ENCODE measurements around the gene TSPAN7. TPM values are rescaled to one million over a fixed set of nuclear protein-coding genes. Genes with fewer than 3 reads are reported as not detected.

Gene TSPAN7
- total RNA-seq, 1 experiment from 2014 or later, result not detected

- Mint-ChIP-seq H3K36me3 (ENCODE audit: insufficient read depth, unreplicated experiment) (no peaks in the 10 kb centered on the region), H3K27ac (ENCODE audit: low read depth, unreplicated experiment) (no peak overlapping the region), H3K27me3 (ENCODE audit: insufficient read depth, unreplicated experiment) (peaks cover 39% of the 10 kb centered on the region), H3K4me1 (ENCODE audit: insufficient read depth, unreplicated experiment) (no peaks in the 10 kb centered on the region), H3K4me3 (ENCODE audit: unreplicated experiment) (no peak overlapping the region), H3K9me3 (ENCODE audit: unreplicated experiment) (no peaks in the 10 kb centered on the region)
- BruUV-seq (replicated peaks), result no TSS peak
- ChIA-PET CTCF (interaction anchor here (0.6 to 4.6 kb wide), 9 partner anchors 8 to 468 kb away, joined by 3 to 28 read pairs (median 4); no protein-coding TSS in a partner anchor), POLR2A (interaction anchor here (1.1 kb wide), 1 partner anchor 193 kb away, joined by 3 read pairs; no protein-coding TSS in a partner anchor)
- intact Hi-C loops (cut with micrococcal nuclease), result no loop called here
- DNase-seq (ENCODE audit: unreplicated experiment), result no peak
- TF ChIP-seq, protein P1, sequence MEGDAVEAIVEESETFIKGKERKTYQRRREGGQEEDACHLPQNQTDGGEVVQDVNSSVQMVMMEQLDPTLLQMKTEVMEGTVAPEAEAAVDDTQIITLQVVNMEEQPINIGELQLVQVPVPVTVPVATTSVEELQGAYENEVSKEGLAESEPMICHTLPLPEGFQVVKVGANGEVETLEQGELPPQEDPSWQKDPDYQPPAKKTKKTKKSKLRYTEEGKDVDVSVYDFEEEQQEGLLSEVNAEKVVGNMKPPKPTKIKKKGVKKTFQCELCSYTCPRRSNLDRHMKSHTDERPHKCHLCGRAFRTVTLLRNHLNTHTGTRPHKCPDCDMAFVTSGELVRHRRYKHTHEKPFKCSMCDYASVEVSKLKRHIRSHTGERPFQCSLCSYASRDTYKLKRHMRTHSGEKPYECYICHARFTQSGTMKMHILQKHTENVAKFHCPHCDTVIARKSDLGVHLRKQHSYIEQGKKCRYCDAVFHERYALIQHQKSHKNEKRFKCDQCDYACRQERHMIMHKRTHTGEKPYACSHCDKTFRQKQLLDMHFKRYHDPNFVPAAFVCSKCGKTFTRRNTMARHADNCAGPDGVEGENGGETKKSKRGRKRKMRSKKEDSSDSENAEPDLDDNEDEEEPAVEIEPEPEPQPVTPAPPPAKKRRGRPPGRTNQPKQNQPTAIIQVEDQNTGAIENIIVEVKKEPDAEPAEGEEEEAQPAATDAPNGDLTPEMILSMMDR (IDR thresholded peaks at IDR 0.05; ENCODE audit: unreplicated experiment), result no peak
Observed at GRCh38 chrX:38656350-38656915, 95.1 kb downstream of the TSPAN7 start.

- ChIA-PET POLR2A (interaction anchor here (0.5 to 1.1 kb wide), 4 partner anchors 118 to 1262 kb away, joined by 3 read pairs; no protein-coding TSS in a partner anchor), CTCF (interaction anchor here (1.1 to 4.6 kb wide), 2 partner anchors 200 to 466 kb away, joined by 3 to 28 read pairs; no protein-coding TSS in a partner anchor)
- no TSS peak for BruUV-seq (replicated peaks)
- intact Hi-C loops (cut with micrococcal nuclease), result no loop called here
- H3K27ac Mint-ChIP-seq (ENCODE audit: low read depth, unreplicated experiment), result no peak overlapping the region
- no peaks in the 10 kb centered on the region for H3K4me1 Mint-ChIP-seq (ENCODE audit: insufficient read depth, unreplicated experiment)
- peaks cover 41% of the 10 kb centered on the region for H3K27me3 Mint-ChIP-seq (ENCODE audit: insufficient read depth, unreplicated experiment)
- no peak for DNase-seq (ENCODE audit: unreplicated experiment)
- H3K36me3 Mint-ChIP-seq (ENCODE audit: insufficient read depth, unreplicated experiment), result no peaks in the 10 kb centered on the region
- H3K9me3 Mint-ChIP-seq (ENCODE audit: unreplicated experiment), result no peaks in the 10 kb centered on the region
- TF ChIP-seq, protein P1 (IDR thresholded peaks at IDR 0.05; ENCODE audit: unreplicated experiment), result no peak
- H3K4me3 Mint-ChIP-seq (ENCODE audit: unreplicated experiment), result no peak overlapping the region
Observed at GRCh38 chrX:38657562-38657961, 96.2 kb downstream of the TSPAN7 start.

GRCh38 chrX:38660395-38661102 lies 99.2 kb downstream of the TSPAN7 start:
- H3K36me3 Mint-ChIP-seq (ENCODE audit: insufficient read depth, unreplicated experiment), result no peaks in the 10 kb centered on the region
- peaks cover 39% of the 10 kb centered on the region for H3K27me3 Mint-ChIP-seq (ENCODE audit: insufficient read depth, unreplicated experiment)
- TF ChIP-seq, protein P1 (IDR thresholded peaks at IDR 0.05; ENCODE audit: unreplicated experiment), result no peak
- ChIA-PET CTCF (interaction anchor here (0.6 to 1.6 kb wide), 4 partner anchors 11 to 549 kb away, joined by 3 to 4 read pairs (median 3); no protein-coding TSS in a partner anchor), POLR2A (interaction anchor here (0.6 kb wide), 2 partner anchors 105 to 1401 kb away, joined by 3 to 4 read pairs; no protein-coding TSS in a partner anchor)
- no peak overlapping the region for H3K27ac Mint-ChIP-seq (ENCODE audit: low read depth, unreplicated experiment)
- DNase-seq (ENCODE audit: unreplicated experiment), result no peak
- no peaks in the 10 kb centered on the region for H3K9me3 Mint-ChIP-seq (ENCODE audit: unreplicated experiment)
- H3K4me1 Mint-ChIP-seq (ENCODE audit: insufficient read depth, unreplicated experiment), result no peaks in the 10 kb centered on the region
- no peak overlapping the region for H3K4me3 Mint-ChIP-seq (ENCODE audit: unreplicated experiment)
- intact Hi-C loops (cut with micrococcal nuclease), result loop anchor here (5.0 kb wide), 2 partner anchors 327 to 487 kb away; no protein-coding TSS in a partner anchor
- BruUV-seq (replicated peaks), result no TSS peak

- H3K9me3 Mint-ChIP-seq (ENCODE audit: unreplicated experiment), result no peaks in the 10 kb centered on the region
- H3K36me3 Mint-ChIP-seq (ENCODE audit: insufficient read depth, unreplicated experiment), result no peaks in the 10 kb centered on the region
- CTCF ChIA-PET, result interaction anchor here (0.6 to 1.6 kb wide), 3 partner anchors 10 to 548 kb away, joined by 3 to 4 read pairs (median 3); no protein-coding TSS in a partner anchor
- intact Hi-C loops (cut with micrococcal nuclease), result loop anchor here (5.0 kb wide), 2 partner anchors 326 to 486 kb away; no protein-coding TSS in a partner anchor
- DNase-seq (ENCODE audit: unreplicated experiment), result no peak
- no peak overlapping the region for H3K27ac Mint-ChIP-seq (ENCODE audit: low read depth, unreplicated experiment)
- H3K27me3 Mint-ChIP-seq (ENCODE audit: insufficient read depth, unreplicated experiment), result peaks cover 39% of the 10 kb centered on the region
- TF ChIP-seq, protein P1 (IDR thresholded peaks at IDR 0.05; ENCODE audit: unreplicated experiment), result no peak
- H3K4me3 Mint-ChIP-seq (ENCODE audit: unreplicated experiment), result no peak overlapping the region
- no peaks in the 10 kb centered on the region for H3K4me1 Mint-ChIP-seq (ENCODE audit: insufficient read depth, unreplicated experiment)
- POLR2A ChIA-PET, result interaction anchor here (0.6 kb wide), 1 partner anchor 1401 kb away, joined by 3 read pairs; no protein-coding TSS in a partner anchor
- BruUV-seq (replicated peaks), result no TSS peak
Observed at GRCh38 chrX:38661103-38661441, 99.7 kb downstream of the TSPAN7 start.
